Heart left ventricle (tissue), 16 donors: ENCODE data around the gene VWA1. TPM values are rescaled to one million over a fixed set of nuclear protein-coding genes. Genes with fewer than 3 reads are reported as not detected.
A peak's percentile ranks its signal among the peaks of the same experiment; 100 is the strongest.

Experiments used
- ATAC-seq, 4 donors: fragments of 200-7000 bp; cut with Tn5 transposase; one replicate each; pipeline ENCODE4 v1.9.1; 2020 to 2022; ENCODE audit warnings: moderate library complexity in 4 of 4, mild to moderate bottlenecking in 3 of 4, moderate number of reproducible peaks in 1 of 4
- DNase-seq, 5 donors: peaks; one replicate each; pipeline ENCODE4 v3.0.0-alpha.2; 2020
- H3K27ac ChIP-seq, 12 donors: fragments of 200-600 bp; sonication (generic) in 4 of 12; one replicate each; pipeline versions ENCODE4 v1.5.0 to v1.8.0; 2016 to 2022; ENCODE audit warnings: mild to moderate bottlenecking in 2 of 12
- H3K27me3 ChIP-seq, 9 donors: fragments of 200-600 bp; sonication (generic) in 2 of 9; one replicate each; pipeline versions ENCODE4 v1.5.1 to v1.8.0; 2016 to 2022; ENCODE audit warnings: mild to moderate bottlenecking in 3 of 9
- H3K36me3 ChIP-seq, 9 donors: fragments of 200-600 bp; sonication (generic) in 2 of 9; one replicate each; pipeline versions ENCODE4 v1.5.0 to v1.8.0; 2018 to 2022; ENCODE audit warnings: mild to moderate bottlenecking in 2 of 9
- H3K4me1 ChIP-seq, 12 donors: fragments of 200-600 bp; sonication (generic) in 4 of 12; one replicate each; pipeline versions ENCODE4 v1.5.0 to v1.8.0; 2016 to 2022; ENCODE audit warnings: mild to moderate bottlenecking in 3 of 12
- H3K4me3 ChIP-seq, 12 donors: fragments of 200-600 bp; sonication (generic) in 4 of 12; one replicate each; pipeline versions ENCODE4 v1.5.0 to v1.8.0; 2017 to 2022; ENCODE audit warnings: mild to moderate bottlenecking in 9 of 12, moderate library complexity in 4 of 12
- H3K9me3 ChIP-seq, 12 donors: fragments of 200-600 bp; sonication (generic) in 4 of 12; one replicate each; pipeline versions ENCODE4 v1.5.0 to v1.8.0; 2016 to 2022; ENCODE audit warnings: mild to moderate bottlenecking in 1 of 12
- POLR2A ChIP-seq, 2 donors: fragments of 450-650 bp; IDR thresholded peaks; one replicate each; pipeline ENCODE4 v1.6.1; 2017; ENCODE audit warnings: antibody characterized with exemption in 2 of 2, mild to moderate bottlenecking in 2 of 2, moderate library complexity in 2 of 2
- WGBS, 4 donors: extraction: QIAGEN DNeasy Blood & Tissue Kit in 2 of 4; methylation state at CpG; one replicate each; pipeline versions ENCODE4 v1.1.5 to v1.1.7; 2013 to 2018; 5-methylcytosine and 5-hydroxymethylcytosine counted together
- intact Hi-C, 10 donors: fragments of 100-400 bp; cut with DNase I; formaldehyde crosslinking; loops; one replicate each; pipeline versions ENCODE4 v1.11.1 to v1.14.2; 2022
- polyA plus RNA-seq, 2 donors: library from polyadenylated mRNA; stranded (reverse); fragments of 200-250 nt; gene quantifications; one replicate each; pipeline ENCODE4 v1.2.3, GENCODE V29; 2013
- total RNA-seq, 9 donors: library from RNA; depleted of rRNA in 2 of 9; stranded (reverse); fragments of >200 nt in 2 of 9; fragmentation: NEBNext Ultra II Directional in 3 of 9; extraction: Animal tissue kit (Norgen Biotek cat#: 25700) in 3 of 9; gene quantifications; one replicate each; pipeline versions ENCODE4 v1.1.0 to v1.2.4, GENCODE V29; 2016 to 2023
- TF ChIP-seq, protein P1 (sequence below), 12 donors: fragments of 200-600 bp; sonication (generic) in 4 of 12; IDR thresholded peaks; one replicate each; pipeline versions ENCODE4 v1.5.0 to v1.8.0; 2018 to 2022; ENCODE audit warnings: antibody characterized with exemption in 12 of 12, mild to moderate bottlenecking in 5 of 12
- donor health status: ischemic (EF 13 %, LVEDD 7.1; RV severe dilation, severe dysfunction).
- donor health status: healthy with polysubstance abuse.
- donor health status: DM: no; HTN: yes; CAD: no.
- donor health status: DM: no; HTN: no; CAD: no.
- donor health status: ischemic (EF 25% LVEDD 6.9; RV normal size, moderate dysfunction).
- donor health status: ischemic (EF 25% LVEDD 5.7; RV mildly dilated, moderate dysfunction).
- donor health status: healthy.
- donor health status: DM: yes; HTN: yes; CAD: no.
- donor health status: ischemic (EF 35%, LVEDD 5.7; RV mildly dilated, moderate dysfunction).
- donor health status: nonischemic (EF 11% LVEDD 7.7; RV severe dilation, severe dysfunction).
- donor health status: DM: yes; HTN: yes; CAD: no.
- donor health status: PGD.
- donor health status: ischemic (EF 29% LVEDD 5.4; RV normal size, mild dysfunction).
- donor health status: nonischemic (EF 23%, LVEDD 6.1; RV moderate dilation, normal function).

VWA1 gene
- total and polyA plus RNA-seq, 11 donors = 7.0 to 49.5 (median 14.8) TPM

DNA sequence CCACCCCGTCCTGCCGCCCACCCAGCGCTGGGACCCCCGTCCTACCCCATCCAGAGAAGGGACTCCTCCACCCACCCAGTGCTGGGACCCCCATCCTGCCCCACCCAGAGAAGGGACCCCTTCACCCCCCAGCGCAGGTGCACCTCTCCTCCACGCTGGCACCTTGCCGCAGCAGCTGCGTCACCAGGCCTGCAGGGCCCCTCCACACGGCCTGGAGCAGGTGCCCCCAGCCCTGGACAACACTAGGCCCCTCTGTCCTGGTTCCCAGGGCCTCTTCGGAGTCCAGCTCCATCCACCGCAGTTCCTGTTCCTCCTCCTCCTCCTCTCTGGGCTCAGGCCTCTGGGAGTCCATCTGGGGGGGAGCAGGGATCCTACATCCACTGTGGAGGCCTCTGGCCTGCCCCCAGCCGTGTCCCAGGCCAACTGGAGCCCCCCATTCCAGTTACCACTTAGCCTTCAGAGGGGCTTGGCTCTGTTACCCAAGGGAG is 14.8 kb upstream of the VWA1 start:
- intact Hi-C loops = no loop called here
- ATAC-seq (peak in 1 of 4 donors; percentile 12), DNase-seq (peak in 1 of 5 donors; percentile 58)
- no peaks in the 10 kb centered on the region for H3K36me3 ChIP-seq
- TF ChIP-seq POLR2A (IDR thresholded peaks at IDR 0.05) = no peak
- TF ChIP-seq, protein P1, sequence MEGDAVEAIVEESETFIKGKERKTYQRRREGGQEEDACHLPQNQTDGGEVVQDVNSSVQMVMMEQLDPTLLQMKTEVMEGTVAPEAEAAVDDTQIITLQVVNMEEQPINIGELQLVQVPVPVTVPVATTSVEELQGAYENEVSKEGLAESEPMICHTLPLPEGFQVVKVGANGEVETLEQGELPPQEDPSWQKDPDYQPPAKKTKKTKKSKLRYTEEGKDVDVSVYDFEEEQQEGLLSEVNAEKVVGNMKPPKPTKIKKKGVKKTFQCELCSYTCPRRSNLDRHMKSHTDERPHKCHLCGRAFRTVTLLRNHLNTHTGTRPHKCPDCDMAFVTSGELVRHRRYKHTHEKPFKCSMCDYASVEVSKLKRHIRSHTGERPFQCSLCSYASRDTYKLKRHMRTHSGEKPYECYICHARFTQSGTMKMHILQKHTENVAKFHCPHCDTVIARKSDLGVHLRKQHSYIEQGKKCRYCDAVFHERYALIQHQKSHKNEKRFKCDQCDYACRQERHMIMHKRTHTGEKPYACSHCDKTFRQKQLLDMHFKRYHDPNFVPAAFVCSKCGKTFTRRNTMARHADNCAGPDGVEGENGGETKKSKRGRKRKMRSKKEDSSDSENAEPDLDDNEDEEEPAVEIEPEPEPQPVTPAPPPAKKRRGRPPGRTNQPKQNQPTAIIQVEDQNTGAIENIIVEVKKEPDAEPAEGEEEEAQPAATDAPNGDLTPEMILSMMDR (IDR thresholded peaks at IDR 0.05) = no peak
- no peaks in the 10 kb centered on the region for H3K9me3 ChIP-seq
- 72 to 95% (median 77%) methylated on average over 7 to 12 of the region's 12 CpGs for WGBS, 4 donors
- H3K27me3 ChIP-seq = peaks cover 0 to 10% (median 0%) of the 10 kb centered on the region in 9 donors
- peak overlapping the region in 2 of 12 donors; percentile 35 to 68 for H3K27ac ChIP-seq
- peaks cover 0 to 25% (median 2%) of the 10 kb centered on the region in 12 donors for H3K4me1 ChIP-seq
- H3K4me3 ChIP-seq = peak overlapping the region in 10 of 12 donors; percentile 24 to 63 (median 39)

DNA sequence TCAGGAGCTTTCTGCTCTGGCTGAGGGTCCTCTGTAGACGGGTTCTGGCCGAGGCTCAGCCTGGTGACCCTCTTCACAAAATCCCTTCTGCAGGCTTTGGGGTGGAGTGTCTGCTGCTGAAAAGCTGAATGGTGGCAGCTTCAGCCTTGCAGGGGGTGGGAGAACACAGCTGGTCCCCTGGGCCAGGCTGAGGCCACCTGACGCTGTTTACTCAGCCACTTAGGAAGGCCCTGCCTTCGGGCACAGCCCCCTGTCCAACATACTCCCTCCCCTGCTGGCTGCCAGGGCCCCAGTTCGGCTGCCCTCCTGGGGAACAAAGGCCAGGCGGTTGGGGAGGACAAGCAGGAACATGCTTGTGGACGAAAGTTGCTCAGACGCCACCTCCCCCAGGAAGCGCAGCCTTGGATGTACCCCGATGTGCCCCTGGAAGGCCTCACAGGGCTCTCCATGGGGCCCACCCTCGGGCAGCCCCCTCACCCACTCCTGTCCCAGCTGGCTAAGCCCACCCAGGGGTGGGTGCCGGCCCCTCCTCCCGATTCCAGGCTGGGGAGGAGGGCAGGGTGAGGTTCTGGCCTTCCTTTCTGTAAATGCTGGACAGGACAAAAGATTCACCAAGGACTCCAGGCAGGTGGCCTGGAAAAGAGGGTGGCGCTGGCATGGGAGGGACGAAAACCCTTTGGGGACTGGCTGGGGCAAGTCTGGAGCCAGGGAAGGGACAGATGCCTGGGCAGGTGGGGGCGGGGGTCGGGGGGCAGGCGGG is 14.2 kb upstream of the VWA1 start, which contains the start of gene ANKRD65:
Gene ANKRD65, minus strand, starts transcription at position 130 of the 760 bp plus-strand sequence. CDS start 271 bp downstream, outside the sequence.
- peaks cover 0 to 12% (median 0%) of the 10 kb centered on the region in 9 donors for H3K27me3 ChIP-seq
- no peak for ATAC-seq
- WGBS, 4 donors = 82 to 89% (median 87%) methylated on average over 6 to 18 of the region's 18 CpGs

DNA sequence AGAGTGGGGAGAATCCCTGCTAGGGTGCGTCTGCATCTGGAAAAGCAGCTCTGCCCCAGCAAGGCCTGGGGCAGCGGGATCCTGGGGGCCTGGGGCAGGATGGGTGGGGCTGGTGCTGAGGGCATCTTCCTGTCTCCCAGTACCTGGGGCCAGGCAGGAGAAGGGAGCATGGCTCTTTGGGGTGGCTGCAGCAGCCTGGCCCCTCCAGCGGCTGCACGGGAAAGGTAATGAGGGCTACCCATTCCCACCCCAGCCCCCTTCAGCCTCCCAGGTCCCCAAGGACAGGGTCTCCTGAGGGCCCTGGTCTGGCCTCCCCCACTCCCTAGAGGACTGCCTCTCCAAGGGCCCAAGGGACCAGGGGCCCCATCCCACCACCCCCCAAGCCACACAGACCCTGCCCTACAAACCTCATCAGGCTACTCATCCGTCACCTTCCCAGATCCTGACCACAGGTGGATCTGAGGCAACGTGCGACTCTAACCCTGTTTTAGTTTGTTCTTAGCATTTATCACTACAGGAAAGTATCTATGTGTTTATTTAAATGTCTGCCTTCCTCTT is 13.5 kb upstream of the VWA1 start:
- WGBS, 4 donors = 83 to 92% (median 86%) methylated on average over 7 of the region's 7 CpGs
- intact Hi-C loops = no loop called here
- TF ChIP-seq, protein P1 (IDR thresholded peaks at IDR 0.05) = no peak
- no peak for TF ChIP-seq POLR2A (IDR thresholded peaks at IDR 0.05)
- peaks cover 0 to 25% (median 2%) of the 10 kb centered on the region in 12 donors for H3K4me1 ChIP-seq
- peaks cover 0 to 17% (median 0%) of the 10 kb centered on the region in 9 donors for H3K27me3 ChIP-seq
- H3K36me3 ChIP-seq = no peaks in the 10 kb centered on the region
- DNase-seq (peak in 2 of 5 donors; percentile 14 to 39), ATAC-seq (no peak)
- H3K4me3 ChIP-seq = no peak overlapping the region
- no peaks in the 10 kb centered on the region for H3K9me3 ChIP-seq
- H3K27ac ChIP-seq = no peak overlapping the region

More for the DNA sequence above, 14.2 kb upstream of the VWA1 start, which contains the start of gene ANKRD65:
- intact Hi-C loops = no loop called here
- peak within 1 kb of the TSS in 10 of 12 donors; percentile 24 to 63 (median 39) for H3K4me3 ChIP-seq
- peaks cover 0 to 25% (median 2%) of the 10 kb centered on the region in 12 donors for H3K4me1 ChIP-seq
- TF ChIP-seq, protein P1 (IDR thresholded peaks at IDR 0.05) = no peak
- peak within 1 kb of the TSS in 2 of 12 donors; percentile 35 to 68 for H3K27ac ChIP-seq
- no peaks in the 10 kb centered on the region for H3K36me3 ChIP-seq
- H3K9me3 ChIP-seq = no peaks in the 10 kb centered on the region
- peak in 2 of 5 donors; percentile 12 to 53 for DNase-seq
